ENCODE results near the gene CLEC2A.

- TF ChIP-seq E2F6 (IDR thresholded peaks at IDR 0.05; ENCODE audit: borderline replicate concordance, low read depth) = no peak
- no peak for TF ChIP-seq POLR2A (IDR thresholded peaks at IDR 0.05; ENCODE audit: low read length)
- no peak for TF ChIP-seq CTCF (IDR thresholded peaks at IDR 0.05)
Measured at GRCh38 chr12:9866860-9867269, 65.3 kb downstream of the CLEC2A start.
